Stimulated activated CD4-positive, alpha-beta T cell treated with anti-CD3 and anti-CD28 coated beads, TNF-alpha, amount 100 ng/mL, for 1 hour (primary cell): ENCODE data around the gene FAM50A.

ENCODE experiments used
- DNase-seq, 3 donors: peaks; one replicate each; pipeline ENCODE4 v3.0.0-alpha.2; 2020; ENCODE audit warnings: low read depth in 3 of 3, low spot score in 1 of 3

Gene FAM50A

GRCh38 chrX:154412468-154412867 lies 31.5 kb upstream of the FAM50A start:
- DNase-seq = no peak

GRCh38 chrX:154413142-154413541 lies 30.8 kb upstream of the FAM50A start:
- DNase-seq = no peak

- DNase-seq = no peak
Measured at GRCh38 chrX:154417157-154417556, 26.8 kb upstream of the FAM50A start.

- no peak for DNase-seq
Measured at GRCh38 chrX:154419189-154419588, 24.8 kb upstream of the FAM50A start.

GRCh38 chrX:154419688-154420401 lies 24.1 kb upstream of the FAM50A start:
- no peak for DNase-seq

- no peak for DNase-seq
Measured at GRCh38 chrX:154420402-154420756, 23.6 kb upstream of the FAM50A start.

GRCh38 chrX:154426916-154427770 lies 16.8 kb upstream of the FAM50A start:
- DNase-seq = no peak

- peak; percentile 68 to 72 (median 70) for DNase-seq
Measured at GRCh38 chrX:154428176-154429171, 15.5 kb upstream of the FAM50A start, which contains the start of gene ATP6AP1. ATP6AP1 (plus strand) TSS chrX:154428677; CDS start chrX:154428693, 16 bp downstream.

- DNase-seq = no peak
Measured at GRCh38 chrX:154429711-154430110, 14.2 kb upstream of the FAM50A start.

- no peak for DNase-seq
Measured at GRCh38 chrX:154430479-154430878, 13.5 kb upstream of the FAM50A start.

- no peak for DNase-seq
Measured at GRCh38 chrX:154430916-154431315, 13.0 kb upstream of the FAM50A start.

GRCh38 chrX:154431341-154431740 lies 12.6 kb upstream of the FAM50A start:
- DNase-seq = no peak

- DNase-seq = no peak
Measured at GRCh38 chrX:154432210-154432609, 11.7 kb upstream of the FAM50A start.

GRCh38 chrX:154433605-154434004 lies 10.3 kb upstream of the FAM50A start:
- no peak for DNase-seq

- no peak for DNase-seq
Measured at GRCh38 chrX:154434394-154435168, 9.4 kb upstream of the FAM50A start.

- DNase-seq = no peak
Measured at GRCh38 chrX:154435171-154435733, 8.7 kb upstream of the FAM50A start.

- peak in 1 of 3 donors; percentile 32 for DNase-seq
Measured at GRCh38 chrX:154436374-154436982, 7.5 kb upstream of the FAM50A start.

- peak in 1 of 3 donors; percentile 37 for DNase-seq
Measured at GRCh38 chrX:154436983-154437752, 6.8 kb upstream of the FAM50A start, which contains the start of gene GDI1. GDI1 (plus strand) TSS chrX:154437154; CDS start chrX:154437255, 101 bp downstream.
